Esophagus squamous epithelium (tissue), 5 donors: ENCODE results near the gene RUFY4. TPM values are rescaled to one million over a fixed set of nuclear protein-coding genes. Genes with fewer than 3 reads are reported as not detected.

Experiments
- DNase-seq: peaks from one replicate; lab custom pipeline; 2025; lab: John Stamatoyannopoulos, UW
- H3K27ac ChIP-seq, 4 donors: fragments of 200-600 bp; sonication (generic); one replicate each; pipeline ENCODE4 v1.5.1; 2016 to 2019; ENCODE audit warnings: mild to moderate bottlenecking in 1 of 4
- H3K27me3 ChIP-seq, 4 donors: fragments of 200-600 bp; sonication (generic); 1 replicate in 3 of 4; 2 replicates in 1 of 4; pipeline versions ENCODE4 v1.5.1 to v1.6.0; 2017 to 2021; ENCODE audit warnings: antibody characterized with exemption in 1 of 4
- H3K36me3 ChIP-seq, 3 donors: fragments of 200-600 bp; sonication (generic); one replicate each; pipeline ENCODE4 v1.5.1; 2016 to 2019
- H3K4me1 ChIP-seq, 3 donors: fragments of 200-600 bp; sonication (generic); one replicate each; pipeline ENCODE4 v1.5.1; 2017 to 2019
- H3K4me3 ChIP-seq, 4 donors: fragments of 200-600 bp; sonication (generic); 1 replicate in 3 of 4; 2 replicates in 1 of 4; pipeline ENCODE4 v1.5.1; 2016 to 2019; ENCODE audit warnings: mild to moderate bottlenecking in 2 of 4, moderate library complexity in 1 of 4
- H3K9me3 ChIP-seq, 3 donors: fragments of 200-600 bp; sonication (generic); one replicate each; pipeline ENCODE4 v1.5.1; 2016 to 2019
- POLR2A ChIP-seq, 4 donors: fragments of 450-650 bp; IDR thresholded peaks; one replicate each; pipeline ENCODE4 v1.6.1; 2017; ENCODE audit warnings: antibody characterized with exemption in 4 of 4, mild to moderate bottlenecking in 4 of 4, moderate library complexity in 3 of 4
- WGBS, 2 donors: methylation state at CpG; one replicate each; pipeline ENCODE4 v1.1.5; 2018; 5-methylcytosine and 5-hydroxymethylcytosine counted together
- intact Hi-C: fragments of 100-400 bp; cut with DNase I; formaldehyde crosslinking; loops from one replicate; pipeline ENCODE4 v1.15.0; 2022
- total RNA-seq, 4 donors: library from RNA; depleted of rRNA; stranded (reverse); fragments of >200 nt; gene quantifications; one replicate each; pipeline ENCODE4 v1.1.0, GENCODE V29; 2016
- TF ChIP-seq, protein P1 (sequence below), 6 experiments: fragments of 450-650 bp in 4 of 6; fragments of 200-600 bp in 2 of 6; sonication (generic) in 2 of 6; IDR thresholded peaks; one replicate each; pipeline ENCODE4 v1.5.1; 2016 to 2019; ENCODE audit warnings: antibody characterized with exemption in 6 of 6, mild to moderate bottlenecking in 4 of 6, moderate library complexity in 4 of 6
- donor health status: DM: yes; HTN: yes; CAD: no.

RUFY4 gene
- total RNA-seq, 4 donors from 2014 or later, result not detected

DNA sequence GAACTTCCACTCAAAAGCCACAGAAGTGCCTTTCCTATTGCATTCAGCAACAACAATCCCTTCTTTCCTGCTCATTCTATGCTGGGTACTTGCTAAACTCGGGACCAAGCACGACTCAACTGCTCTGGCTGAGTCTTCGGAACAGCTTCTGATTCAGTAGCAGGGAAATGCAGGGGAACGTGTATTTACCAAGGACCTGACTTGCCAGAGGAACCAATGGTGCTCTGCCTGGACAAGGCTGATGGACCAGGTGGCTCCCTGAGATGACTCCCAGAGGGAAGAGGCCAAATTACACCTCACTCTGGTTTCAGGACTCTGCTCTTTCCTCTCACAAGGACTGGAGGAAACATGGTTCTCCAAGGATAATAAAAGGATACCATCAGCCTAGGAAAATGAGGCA lies 69.0 kb downstream of the RUFY4 start:
- Histone ChIP-seq H3K36me3 (peaks cover 0 to 19% (median 0%) of the 10 kb centered on the region in 3 donors), H3K4me3 (no peak overlapping the region), H3K27ac (no peak overlapping the region), H3K9me3 (no peaks in the 10 kb centered on the region), H3K4me1 (peaks cover 0 to 6% (median 0%) of the 10 kb centered on the region in 3 donors), H3K27me3 (peaks cover 0 to 32% (median 0%) of the 10 kb centered on the region in 4 donors)
- DNase-seq, result no peak
- TF ChIP-seq POLR2A (IDR thresholded peaks at IDR 0.05), result no peak
- TF ChIP-seq, protein P1, sequence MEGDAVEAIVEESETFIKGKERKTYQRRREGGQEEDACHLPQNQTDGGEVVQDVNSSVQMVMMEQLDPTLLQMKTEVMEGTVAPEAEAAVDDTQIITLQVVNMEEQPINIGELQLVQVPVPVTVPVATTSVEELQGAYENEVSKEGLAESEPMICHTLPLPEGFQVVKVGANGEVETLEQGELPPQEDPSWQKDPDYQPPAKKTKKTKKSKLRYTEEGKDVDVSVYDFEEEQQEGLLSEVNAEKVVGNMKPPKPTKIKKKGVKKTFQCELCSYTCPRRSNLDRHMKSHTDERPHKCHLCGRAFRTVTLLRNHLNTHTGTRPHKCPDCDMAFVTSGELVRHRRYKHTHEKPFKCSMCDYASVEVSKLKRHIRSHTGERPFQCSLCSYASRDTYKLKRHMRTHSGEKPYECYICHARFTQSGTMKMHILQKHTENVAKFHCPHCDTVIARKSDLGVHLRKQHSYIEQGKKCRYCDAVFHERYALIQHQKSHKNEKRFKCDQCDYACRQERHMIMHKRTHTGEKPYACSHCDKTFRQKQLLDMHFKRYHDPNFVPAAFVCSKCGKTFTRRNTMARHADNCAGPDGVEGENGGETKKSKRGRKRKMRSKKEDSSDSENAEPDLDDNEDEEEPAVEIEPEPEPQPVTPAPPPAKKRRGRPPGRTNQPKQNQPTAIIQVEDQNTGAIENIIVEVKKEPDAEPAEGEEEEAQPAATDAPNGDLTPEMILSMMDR (IDR thresholded peaks at IDR 0.05), result no peak
- WGBS, 2 donors, result 21 to 38% methylated on average over 4 of the region's 4 CpGs
- intact Hi-C loops, result no loop called here

Other genes starting within 250 kb of the RUFY4 start
- gene TNS1, start 66.3 kb upstream of the RUFY4 start, total RNA-seq, result 100 to 1,000 TPM in 1 of 4 donors, 10 to 100 TPM in 3; 34.7 to 201 (median 59.2) TPM
- gene CXCR2, start 56.8 kb downstream of the RUFY4 start, total RNA-seq, result 10 to 100 TPM in 3 of 4 donors, 1 to 10 TPM in 1; 5.7 to 32.2 (median 19.1) TPM
- gene CXCR1, start 97.7 kb downstream of the RUFY4 start, total RNA-seq, result 1 to 10 TPM in 1 of 4 donors, not detected in 3; 1.3 TPM
- gene ARPC2, start 147.9 kb downstream of the RUFY4 start, total RNA-seq, result 100 to 1,000 TPM; 465 to 690 (median 542) TPM
- gene GPBAR1, start 191.8 kb downstream of the RUFY4 start, total RNA-seq, result 1 to 10 TPM in 1 of 4 donors, under 1 TPM in 2, not detected in 1; 0.26 to 1.3 (median 0.31) TPM
- gene AAMP, start 200.9 kb downstream of the RUFY4 start, total RNA-seq, result 100 to 1,000 TPM in 3 of 4 donors, 10 to 100 TPM in 1; 97.9 to 136 (median 118) TPM
- gene PNKD, start 201.3 kb downstream of the RUFY4 start, total RNA-seq, result 10 to 100 TPM; 19.7 to 34.3 (median 28.0) TPM
- 100 to 1,000 TPM; 238 to 342 (median 275) TPM for gene TMBIM1, start 223.2 kb downstream of the RUFY4 start, total RNA-seq